ENCODE results near the gene SCNN1A. TPM values are rescaled to one million over a fixed set of nuclear protein-coding genes. Genes with fewer than 3 reads are reported as not detected.

The SCNN1A gene
- total RNA-seq, 1 donor from 2014 or later: 20.3 TPM

- Mint-ChIP-seq H3K36me3 (peaks cover 14% of the 10 kb centered on the region), H3K27me3 (ENCODE audit: low read depth) (no peaks in the 10 kb centered on the region), H3K9me3 (no peaks in the 10 kb centered on the region), H3K4me1 (peaks cover 9% of the 10 kb centered on the region), H3K27ac (no peak overlapping the region), H3K4me3 (peak overlapping the region; percentile 66)
- no peak for TF ChIP-seq CTCF (IDR thresholded peaks at IDR 0.05; ENCODE audit: unreplicated experiment)
- no peak for DNase-seq (ENCODE audit: low spot score in 2 of 2, unreplicated experiment in 2 of 2)
Observed at GRCh38 chr12:6336889-6337853, 38.2 kb downstream of the SCNN1A start.

- H3K36me3 Mint-ChIP-seq: peaks cover 18% of the 10 kb centered on the region
- H3K9me3 Mint-ChIP-seq: no peaks in the 10 kb centered on the region
- no peaks in the 10 kb centered on the region for H3K27me3 Mint-ChIP-seq (ENCODE audit: low read depth)
- peak; percentile 62 to 76 for DNase-seq (ENCODE audit: low spot score in 2 of 2, unreplicated experiment in 2 of 2)
- H3K4me1 Mint-ChIP-seq: peaks cover 3% of the 10 kb centered on the region
- H3K27ac Mint-ChIP-seq: no peak overlapping the region
- TF ChIP-seq CTCF (IDR thresholded peaks at IDR 0.05; ENCODE audit: unreplicated experiment): no peak
- peak overlapping the region; percentile 66 for H3K4me3 Mint-ChIP-seq
Observed at GRCh38 chr12:6336079-6336888, 39.1 kb downstream of the SCNN1A start.

GRCh38 chr12:6335451-6336078 is 39.8 kb downstream of the SCNN1A start:
- peak overlapping the region; percentile 66 for H3K4me3 Mint-ChIP-seq
- H3K27me3 Mint-ChIP-seq (ENCODE audit: low read depth): no peaks in the 10 kb centered on the region
- TF ChIP-seq CTCF (IDR thresholded peaks at IDR 0.05; ENCODE audit: unreplicated experiment): no peak
- H3K4me1 Mint-ChIP-seq: no peaks in the 10 kb centered on the region
- no peak for DNase-seq (ENCODE audit: low spot score in 2 of 2, unreplicated experiment in 2 of 2)
- H3K9me3 Mint-ChIP-seq: no peaks in the 10 kb centered on the region
- H3K27ac Mint-ChIP-seq: no peak overlapping the region
- H3K36me3 Mint-ChIP-seq: peaks cover 23% of the 10 kb centered on the region

GRCh38 chr12:6334940-6335450 is 40.4 kb downstream of the SCNN1A start:
- Mint-ChIP-seq H3K9me3 (no peaks in the 10 kb centered on the region), H3K27ac (no peak overlapping the region), H3K27me3 (ENCODE audit: low read depth) (no peaks in the 10 kb centered on the region), H3K4me1 (no peaks in the 10 kb centered on the region), H3K4me3 (no peak overlapping the region), H3K36me3 (peaks cover 25% of the 10 kb centered on the region)
- DNase-seq (ENCODE audit: low spot score in 2 of 2, unreplicated experiment in 2 of 2): no peak
- TF ChIP-seq CTCF (IDR thresholded peaks at IDR 0.05; ENCODE audit: unreplicated experiment): no peak

- H3K9me3 Mint-ChIP-seq: no peaks in the 10 kb centered on the region
- no peaks in the 10 kb centered on the region for H3K27me3 Mint-ChIP-seq (ENCODE audit: low read depth)
- no peak for TF ChIP-seq CTCF (IDR thresholded peaks at IDR 0.05; ENCODE audit: unreplicated experiment)
- no peaks in the 10 kb centered on the region for H3K4me1 Mint-ChIP-seq
- H3K4me3 Mint-ChIP-seq: no peak overlapping the region
- no peak for DNase-seq (ENCODE audit: low spot score in 2 of 2, unreplicated experiment in 2 of 2)
- H3K27ac Mint-ChIP-seq: no peak overlapping the region
- H3K36me3 Mint-ChIP-seq: peaks cover 28% of the 10 kb centered on the region
Observed at GRCh38 chr12:6334359-6334758, 41.0 kb downstream of the SCNN1A start.

All from mesothelial cell of epicardium (in vitro differentiated cells).